Activated CD4-positive, alpha-beta T cell treated with anti-CD3 and anti-CD28 coated beads, Interleukin-2, amount 10 ng/mL, durations not matched to agents 24 days and 14 days (primary cell): Measurements from ENCODE around the gene CTSG. TPM values are rescaled to one million over a fixed set of nuclear protein-coding genes. Genes with fewer than 3 reads are reported as not detected.
"Not testable (repeated sequence)": the region's sequence is repeated elsewhere in the genome, so short reads cannot be mapped to it uniquely, and the experiment has no call there.

Experiments
- DNase-seq: peaks from one replicate; pipeline ENCODE4 v3.0.0; 2022
- H3K27ac Mint-ChIP-seq: one replicate; pipeline ENCODE4 v1.8.0; 2022; ENCODE audit warnings: mild to moderate bottlenecking, mixed read lengths
- H3K27me3 Mint-ChIP-seq: one replicate; pipeline ENCODE4 v1.8.0; 2022; ENCODE audit warnings: mixed read lengths
- H3K36me3 Mint-ChIP-seq: one replicate; pipeline ENCODE4 v1.8.0; 2022; ENCODE audit warnings: low read depth, mild to moderate bottlenecking, mixed read lengths
- H3K4me1 Mint-ChIP-seq: one replicate; pipeline ENCODE4 v1.8.0; 2021; ENCODE audit warnings: mixed read lengths
- H3K4me3 Mint-ChIP-seq: one replicate; pipeline ENCODE4 v1.8.0; 2022; ENCODE audit warnings: mild to moderate bottlenecking, moderate library complexity, mixed read lengths
- H3K9me3 Mint-ChIP-seq: one replicate; pipeline ENCODE4 v1.8.0; 2021; ENCODE audit warnings: mixed read lengths
- intact Hi-C: fragments of 100-400 bp; cut with micrococcal nuclease; formaldehyde crosslinking; loops from one replicate; pipeline ENCODE4 v1.15.1; 2023
- total RNA-seq: library from RNA; stranded (reverse); gene quantifications from 2 replicates; pipeline ENCODE4 v1.2.3, GENCODE V29; 2022

CTSG gene
- total RNA-seq, 1 donor from 2014 or later, result not detected

DNA sequence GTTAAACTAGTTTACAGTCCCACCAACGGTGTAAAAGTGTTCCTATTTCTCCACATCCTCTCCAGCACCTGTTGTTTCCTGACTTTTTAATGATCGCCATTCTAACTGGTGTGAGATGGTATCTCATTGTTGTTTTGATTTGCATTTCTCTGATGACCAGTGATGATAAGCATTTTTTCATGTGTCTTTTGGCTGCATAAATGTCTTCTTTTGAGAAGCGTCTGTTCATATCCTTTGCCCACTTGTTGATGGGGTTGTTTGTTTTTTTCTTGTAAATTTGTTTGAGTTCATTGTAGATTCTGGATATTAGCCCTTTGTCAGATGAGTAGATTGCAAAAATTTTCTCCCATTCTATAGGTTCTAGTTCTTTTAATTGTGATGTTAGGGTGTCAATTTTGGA, 8.4 kb upstream of the CTSG start:
- H3K9me3 Mint-ChIP-seq, result peaks cover 13% of the 10 kb centered on the region
- intact Hi-C loops, H3K27ac Mint-ChIP-seq, H3K4me3 Mint-ChIP-seq, DNase-seq, H3K4me1 Mint-ChIP-seq, H3K36me3 Mint-ChIP-seq, H3K27me3 Mint-ChIP-seq: not testable (repeated sequence)

DNA sequence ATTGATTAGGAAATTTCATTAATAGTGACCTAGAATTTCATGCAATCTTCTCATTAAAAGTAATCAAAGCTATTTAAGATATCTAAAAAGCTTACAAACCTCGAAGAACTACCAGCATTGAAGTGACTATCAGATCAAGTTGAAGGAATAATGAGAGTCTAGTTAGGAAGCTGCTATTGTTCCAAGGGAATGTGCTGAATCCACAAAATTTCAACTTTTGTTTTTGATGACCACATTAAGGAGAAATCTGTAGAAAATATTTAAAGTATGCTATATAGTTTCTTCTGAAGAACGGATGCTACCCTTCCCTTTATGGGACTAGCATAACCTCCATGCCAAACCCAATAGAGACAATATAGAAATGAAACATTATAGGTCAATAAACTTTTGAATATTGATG, 2.5 kb upstream of the CTSG start:
- DNase-seq, result no peak
- H3K36me3 Mint-ChIP-seq, result no peaks in the 10 kb centered on the region
- H3K27ac Mint-ChIP-seq, result no peak overlapping the region
- intact Hi-C loops, result no loop called here
- H3K27me3 Mint-ChIP-seq, result peaks cover 10% of the 10 kb centered on the region
- H3K9me3 Mint-ChIP-seq, result no peaks in the 10 kb centered on the region
- no peak overlapping the region for H3K4me3 Mint-ChIP-seq
- peaks cover 4% of the 10 kb centered on the region for H3K4me1 Mint-ChIP-seq

DNA sequence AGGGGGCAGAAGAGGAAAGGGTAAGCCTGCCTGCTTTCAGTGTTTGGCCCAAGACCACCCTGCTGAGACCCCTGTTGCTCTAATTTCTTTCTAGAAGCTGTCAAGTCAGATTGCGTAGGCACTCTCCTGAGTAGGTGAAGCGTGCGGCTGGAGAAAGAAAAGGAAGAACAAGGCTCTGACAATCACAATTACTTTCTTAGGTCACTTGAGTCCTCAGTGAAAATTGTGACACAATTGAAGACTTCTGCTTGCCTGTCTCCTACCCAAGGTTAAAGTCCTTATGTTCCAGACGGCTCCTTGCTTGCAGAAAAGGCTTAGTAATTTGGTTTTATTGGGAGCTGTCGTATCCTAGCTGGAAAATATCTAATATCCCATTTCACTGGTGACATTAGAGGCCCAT, 721 bp upstream of the CTSG start:
- no peaks in the 10 kb centered on the region for H3K9me3 Mint-ChIP-seq
- H3K36me3 Mint-ChIP-seq, result no peaks in the 10 kb centered on the region
- no peak overlapping the region for H3K27ac Mint-ChIP-seq
- peaks cover 11% of the 10 kb centered on the region for H3K27me3 Mint-ChIP-seq
- no peak for DNase-seq
- no peak overlapping the region for H3K4me3 Mint-ChIP-seq
- H3K4me1 Mint-ChIP-seq, result peaks cover 4% of the 10 kb centered on the region
- intact Hi-C loops, result no loop called here

DNA sequence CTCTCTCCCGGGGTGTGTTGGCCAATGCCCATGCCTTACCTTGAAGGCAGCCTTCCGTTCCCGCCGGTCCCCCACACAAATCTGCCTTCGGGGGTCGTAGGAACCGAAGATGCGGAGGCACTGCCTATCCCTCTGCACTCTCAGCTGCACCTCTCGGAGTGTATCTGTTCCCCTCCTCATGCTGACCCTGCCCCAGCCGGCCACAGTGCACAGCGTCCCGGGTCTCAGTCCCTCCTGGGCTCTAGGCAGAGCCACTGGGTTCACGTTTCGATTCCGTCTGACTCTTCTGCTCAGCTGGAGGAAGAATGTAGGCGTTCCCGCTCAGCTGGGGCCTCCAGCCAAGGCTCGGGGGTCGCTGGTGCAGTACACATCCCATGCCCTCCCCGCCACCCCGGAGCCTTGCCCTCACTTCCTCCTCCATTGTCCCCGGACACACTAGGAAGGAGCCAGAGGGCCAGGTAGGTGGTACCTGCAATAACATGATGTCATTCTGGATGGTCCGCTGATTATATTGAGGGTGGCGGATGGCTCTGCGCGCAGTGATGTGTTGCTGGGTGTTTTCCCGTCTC, 1.8 kb downstream of the CTSG start:
- intact Hi-C loops, result no loop called here
- H3K36me3 Mint-ChIP-seq, result no peaks in the 10 kb centered on the region
- H3K4me1 Mint-ChIP-seq, result peaks cover 4% of the 10 kb centered on the region
- no peak overlapping the region for H3K27ac Mint-ChIP-seq
- no peaks in the 10 kb centered on the region for H3K9me3 Mint-ChIP-seq
- no peak overlapping the region for H3K4me3 Mint-ChIP-seq
- DNase-seq, result no peak
- peaks cover 6% of the 10 kb centered on the region for H3K27me3 Mint-ChIP-seq

DNA sequence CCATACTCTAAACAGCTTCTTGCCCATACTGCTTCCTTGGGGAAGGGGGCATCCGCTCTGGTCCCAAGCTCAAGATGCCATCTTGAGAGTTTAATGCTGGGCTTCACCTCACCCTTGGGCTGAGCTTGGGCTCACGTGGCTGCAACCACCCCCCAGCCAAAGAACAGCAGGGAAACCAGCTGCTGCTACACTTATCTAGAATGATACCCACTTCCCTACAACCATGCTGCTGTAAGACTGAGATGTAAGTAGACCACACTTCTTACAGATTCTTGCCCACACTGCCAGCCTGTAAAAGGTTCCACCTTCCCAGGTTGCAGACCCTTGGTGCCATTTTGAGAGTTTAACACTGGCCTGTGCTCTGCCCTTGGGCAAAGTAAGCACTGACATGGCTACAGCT, 9.7 kb downstream of the CTSG start:
- no peak overlapping the region for H3K27ac Mint-ChIP-seq
- peaks cover 31% of the 10 kb centered on the region for H3K9me3 Mint-ChIP-seq
- no peaks in the 10 kb centered on the region for H3K36me3 Mint-ChIP-seq
- H3K27me3 Mint-ChIP-seq, result no peaks in the 10 kb centered on the region
- DNase-seq, result no peak
- no peak overlapping the region for H3K4me3 Mint-ChIP-seq
- H3K4me1 Mint-ChIP-seq, result no peaks in the 10 kb centered on the region
- intact Hi-C loops, result no loop called here

DNA sequence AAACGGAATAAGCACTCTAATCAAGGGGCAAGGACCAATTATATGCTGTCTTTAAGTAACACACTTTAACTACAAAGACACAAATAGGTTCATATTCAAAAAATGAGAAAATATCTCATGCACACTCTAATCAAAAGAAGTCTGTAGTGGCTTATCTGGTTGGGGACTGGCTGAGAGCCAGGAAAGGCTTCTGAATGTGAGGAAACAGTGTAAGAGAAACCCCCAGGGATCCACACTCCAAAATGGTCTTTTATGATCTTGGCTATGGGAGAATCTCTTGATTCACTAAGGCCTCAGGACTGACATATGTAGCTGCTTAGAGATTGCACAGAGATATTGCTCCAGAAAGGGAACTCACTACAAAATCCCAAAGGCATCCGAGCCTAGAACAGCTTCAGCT, 10.3 kb downstream of the CTSG start:
- Mint-ChIP-seq H3K36me3 (no peaks in the 10 kb centered on the region), H3K27me3 (no peaks in the 10 kb centered on the region), H3K27ac (no peak overlapping the region), H3K4me1 (no peaks in the 10 kb centered on the region), H3K4me3 (no peak overlapping the region), H3K9me3 (peaks cover 31% of the 10 kb centered on the region)
- DNase-seq, result no peak
- intact Hi-C loops, result no loop called here

DNA sequence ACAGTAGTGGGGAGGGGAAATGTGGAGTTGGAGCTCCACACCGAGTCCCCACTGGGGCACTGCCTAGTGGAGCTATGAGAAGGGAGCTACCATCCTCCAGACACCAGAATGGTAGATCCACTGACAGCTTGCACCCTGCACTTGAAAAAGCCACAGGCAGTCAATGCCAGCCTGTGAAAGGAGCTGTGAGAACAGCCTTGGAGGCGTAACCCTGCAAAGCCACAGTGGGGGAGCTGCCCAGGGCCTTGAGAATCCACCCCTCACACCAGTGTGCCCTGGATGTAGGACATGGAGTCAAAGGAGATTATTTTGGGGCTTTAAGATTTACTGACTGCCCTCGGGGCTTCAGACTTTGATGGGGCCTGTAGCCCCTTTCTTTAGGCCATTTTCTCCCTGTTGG, 12.5 kb downstream of the CTSG start:
- Mint-ChIP-seq H3K9me3 (peaks cover 30% of the 10 kb centered on the region), H3K27ac (no peak overlapping the region), H3K36me3 (no peaks in the 10 kb centered on the region), H3K4me3 (no peak overlapping the region), H3K27me3 (no peaks in the 10 kb centered on the region), H3K4me1 (no peaks in the 10 kb centered on the region)
- intact Hi-C loops, result no loop called here
- no peak for DNase-seq

DNA sequence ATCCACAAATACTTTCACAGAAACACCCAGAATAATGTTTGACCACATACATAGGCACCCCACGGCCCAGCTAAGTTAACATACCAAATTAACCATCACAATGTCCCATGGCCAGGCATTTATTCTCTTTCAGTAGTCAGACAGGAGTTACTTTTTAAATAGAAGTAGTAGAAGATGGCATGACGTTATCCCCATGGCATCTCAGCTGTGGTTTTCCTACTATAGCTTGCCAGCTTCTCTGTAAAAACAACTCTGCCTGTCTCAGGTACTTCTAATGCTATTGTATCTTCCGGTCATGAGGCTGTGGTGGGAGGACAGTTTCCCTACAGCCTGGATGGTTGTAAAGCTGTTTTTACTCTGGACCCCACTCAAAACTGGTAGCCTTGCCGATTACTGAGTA, 19.3 kb downstream of the CTSG start:
- Mint-ChIP-seq H3K4me3 (no peak overlapping the region), H3K27ac (no peak overlapping the region), H3K4me1 (peaks cover 2% of the 10 kb centered on the region), H3K27me3 (no peaks in the 10 kb centered on the region), H3K9me3 (peaks cover 3% of the 10 kb centered on the region), H3K36me3 (no peaks in the 10 kb centered on the region)
- intact Hi-C loops, result no loop called here
- DNase-seq, result no peak

DNA sequence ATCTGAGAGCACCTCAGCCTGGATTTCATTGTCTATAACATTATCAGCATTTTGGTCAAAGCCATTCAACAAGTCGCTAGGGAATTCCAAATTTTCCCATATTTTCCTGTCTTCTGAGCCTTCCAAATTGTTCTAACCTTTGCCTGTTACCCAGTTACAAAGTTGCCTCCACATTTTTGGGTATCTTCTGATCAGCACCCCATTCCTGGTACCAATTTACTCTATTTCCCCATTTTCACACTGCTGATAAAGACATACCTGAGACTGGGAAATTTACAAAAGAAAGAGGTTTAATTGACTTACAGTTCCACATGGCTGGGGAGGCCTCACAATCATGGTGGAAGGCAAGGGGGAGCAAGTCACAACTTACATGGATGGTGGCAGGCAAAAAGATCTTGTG, 27.0 kb downstream of the CTSG start:
- intact Hi-C loops, H3K27ac Mint-ChIP-seq, H3K36me3 Mint-ChIP-seq, H3K4me3 Mint-ChIP-seq, DNase-seq, H3K4me1 Mint-ChIP-seq, H3K27me3 Mint-ChIP-seq: not testable (repeated sequence)
- peaks cover 44% of the 10 kb centered on the region for H3K9me3 Mint-ChIP-seq

DNA sequence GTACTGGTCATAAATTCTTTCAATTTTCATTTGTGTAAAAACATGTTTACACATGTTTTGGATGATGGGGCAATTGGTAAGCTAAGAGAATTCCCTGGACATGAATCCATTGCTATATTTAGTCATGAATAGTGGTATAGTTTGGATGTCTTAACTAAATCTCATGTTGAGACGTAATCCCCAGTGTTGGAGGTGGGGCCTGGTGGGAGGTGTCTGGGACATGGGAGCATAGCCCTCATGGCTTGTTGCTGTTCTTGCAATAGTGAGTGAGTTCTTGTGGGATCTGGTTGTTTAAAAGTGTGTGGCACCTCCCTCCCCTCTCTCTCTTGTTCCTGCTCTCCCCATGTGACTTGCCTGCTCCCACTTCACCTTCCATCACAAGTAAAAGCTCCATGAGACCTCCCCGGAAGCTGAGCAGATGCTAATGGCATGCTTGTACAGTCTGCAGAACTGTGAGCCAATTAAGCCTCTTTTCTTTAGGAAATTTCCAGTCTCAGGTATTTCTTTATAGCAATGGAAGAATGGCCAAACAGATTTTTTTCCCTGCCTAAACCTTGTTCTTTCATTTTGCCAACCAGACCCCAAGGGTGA, 33.6 kb downstream of the CTSG start:
- H3K9me3 Mint-ChIP-seq, result peaks cover 38% of the 10 kb centered on the region
- no peaks in the 10 kb centered on the region for H3K4me1 Mint-ChIP-seq
- no peak for DNase-seq
- peaks cover 9% of the 10 kb centered on the region for H3K27me3 Mint-ChIP-seq
- intact Hi-C loops, result no loop called here
- H3K27ac Mint-ChIP-seq, result no peak overlapping the region
- H3K36me3 Mint-ChIP-seq, result no peaks in the 10 kb centered on the region
- no peak overlapping the region for H3K4me3 Mint-ChIP-seq

DNA sequence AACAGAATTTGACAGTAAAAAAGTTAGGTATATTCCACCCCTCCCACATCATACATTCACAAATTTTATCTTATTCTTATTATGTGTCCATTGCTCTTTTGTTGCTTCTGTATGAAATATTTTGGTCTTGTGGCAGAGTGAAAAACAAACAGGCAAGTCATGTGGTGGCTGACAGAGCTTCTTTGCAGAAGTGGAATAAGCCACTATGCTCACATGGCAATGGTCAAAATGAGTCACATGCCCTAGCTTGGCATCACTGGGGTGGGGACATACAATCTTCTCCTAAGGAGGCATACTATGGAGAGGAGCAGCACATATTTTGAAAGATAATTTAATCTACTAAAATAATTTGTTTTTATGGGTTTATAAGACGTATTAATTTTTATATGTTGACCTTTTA, 40.3 kb downstream of the CTSG start:
- no peak for DNase-seq
- H3K4me1 Mint-ChIP-seq, result peaks cover 2% of the 10 kb centered on the region
- no peaks in the 10 kb centered on the region for H3K36me3 Mint-ChIP-seq
- peaks cover 2% of the 10 kb centered on the region for H3K27me3 Mint-ChIP-seq
- peaks cover 11% of the 10 kb centered on the region for H3K9me3 Mint-ChIP-seq
- no peak overlapping the region for H3K4me3 Mint-ChIP-seq
- intact Hi-C loops, result no loop called here
- H3K27ac Mint-ChIP-seq, result no peak overlapping the region

DNA sequence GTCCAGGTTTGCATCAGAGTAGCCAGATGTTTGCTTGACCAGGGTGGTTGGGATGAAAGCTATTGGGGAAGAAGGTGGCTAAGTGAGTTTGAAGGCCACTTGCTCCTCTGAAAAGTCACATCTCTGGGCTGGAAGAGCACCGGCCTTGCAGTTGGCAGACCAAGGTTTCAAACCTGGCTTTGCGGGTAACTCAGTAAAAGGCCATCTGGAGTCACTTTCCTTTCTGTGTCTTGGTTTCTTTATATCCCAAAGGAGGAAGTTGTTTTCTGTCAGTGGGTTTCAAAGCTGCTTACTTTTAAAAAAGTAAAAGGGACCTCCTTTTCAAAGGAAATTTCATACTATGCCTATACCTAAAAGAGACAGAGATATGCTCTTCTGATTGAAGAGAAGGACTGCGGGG, 41.8 kb downstream of the CTSG start:
- no peak for DNase-seq

DNA sequence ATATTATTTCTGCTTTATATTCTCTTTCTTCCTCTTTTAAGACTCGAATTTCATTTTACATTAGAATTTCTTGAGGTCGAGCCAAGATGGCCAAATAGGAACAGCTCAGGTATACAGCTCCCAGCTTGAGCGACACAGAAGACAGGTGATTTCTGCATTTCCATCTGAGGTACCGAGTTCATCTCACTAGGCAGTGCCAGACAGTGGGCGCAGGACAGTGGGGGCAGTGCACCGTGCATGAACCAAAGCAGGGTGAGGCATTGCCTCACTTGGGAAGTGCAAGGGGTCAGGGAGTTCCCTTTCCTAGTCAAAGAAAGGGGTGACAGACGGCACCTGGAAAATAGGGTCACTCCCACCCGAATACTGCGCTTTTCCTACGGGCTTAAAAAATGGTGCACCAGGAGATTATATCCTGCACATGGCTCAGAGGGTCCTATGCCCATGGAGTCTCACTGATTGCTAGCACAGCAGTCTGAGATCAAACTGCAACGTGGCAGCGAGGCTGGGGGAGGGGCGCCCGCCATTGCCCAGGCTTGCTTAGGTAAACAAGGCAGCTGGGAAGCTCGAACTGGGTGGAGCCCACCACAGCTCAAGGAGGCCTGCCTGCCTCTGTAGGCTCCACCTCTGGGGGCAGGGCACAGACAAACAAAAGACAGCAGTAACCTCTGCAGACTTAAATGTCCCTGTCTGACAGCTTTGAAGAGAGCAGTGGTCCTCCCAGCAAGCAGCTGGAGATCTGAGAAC, 50.0 kb downstream of the CTSG start:
- peaks cover 21% of the 10 kb centered on the region for H3K27me3 Mint-ChIP-seq
- H3K9me3 Mint-ChIP-seq, intact Hi-C loops, H3K27ac Mint-ChIP-seq, H3K36me3 Mint-ChIP-seq, H3K4me3 Mint-ChIP-seq, H3K4me1 Mint-ChIP-seq, DNase-seq: not testable (repeated sequence)

More for the DNA sequence above, 41.8 kb downstream of the CTSG start:
- Mint-ChIP-seq H3K27me3 (no peaks in the 10 kb centered on the region), H3K36me3 (no peaks in the 10 kb centered on the region), H3K4me1 (peaks cover 2% of the 10 kb centered on the region), H3K4me3 (no peak overlapping the region), H3K27ac (no peak overlapping the region), H3K9me3 (peaks cover 3% of the 10 kb centered on the region)
- intact Hi-C loops, result no loop called here
